ENCODE results near the gene EHMT1. TPM values are rescaled to one million over a fixed set of nuclear protein-coding genes. Genes with fewer than 3 reads are reported as not detected.

Gene EHMT1
- total RNA-seq, 4 donors from 2014 or later: 77.1 to 149 (median 86.6) TPM

DNA sequence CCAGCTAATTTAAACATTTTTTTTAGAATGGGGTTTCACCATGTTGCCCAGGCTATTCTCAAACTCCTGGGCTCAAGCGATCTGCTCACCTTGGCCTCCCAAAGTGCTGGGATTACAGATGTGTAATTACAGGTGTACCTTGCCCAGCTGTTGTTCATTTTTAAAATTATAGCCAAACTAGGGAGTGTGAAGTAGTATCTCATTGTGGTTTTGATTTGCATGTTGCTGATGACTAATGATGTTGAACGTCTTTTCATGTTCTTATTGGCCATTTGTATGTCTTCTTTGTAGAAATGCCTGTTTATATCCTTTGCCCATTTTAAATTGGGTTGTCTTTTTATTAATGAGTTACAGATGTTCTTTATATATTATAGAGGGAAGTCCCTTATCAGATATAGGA is 31.5 kb downstream of the EHMT1 start:
- Histone ChIP-seq H3K27ac (no peak overlapping the region), H3K27me3 (no peaks in the 10 kb centered on the region), H3K4me1 (peaks cover 10% of the 10 kb centered on the region), H3K36me3 (peaks cover 29% of the 10 kb centered on the region), H3K9me3 (no peaks in the 10 kb centered on the region), H3K4me3 (no peak overlapping the region)
- no peak for TF ChIP-seq EP300 (IDR thresholded peaks at IDR 0.05)
- TF ChIP-seq POLR2AphosphoS5 (IDR thresholded peaks at IDR 0.05): no peak
- TF ChIP-seq POLR2A (IDR thresholded peaks at IDR 0.05): no peak
- TF ChIP-seq, protein P1, sequence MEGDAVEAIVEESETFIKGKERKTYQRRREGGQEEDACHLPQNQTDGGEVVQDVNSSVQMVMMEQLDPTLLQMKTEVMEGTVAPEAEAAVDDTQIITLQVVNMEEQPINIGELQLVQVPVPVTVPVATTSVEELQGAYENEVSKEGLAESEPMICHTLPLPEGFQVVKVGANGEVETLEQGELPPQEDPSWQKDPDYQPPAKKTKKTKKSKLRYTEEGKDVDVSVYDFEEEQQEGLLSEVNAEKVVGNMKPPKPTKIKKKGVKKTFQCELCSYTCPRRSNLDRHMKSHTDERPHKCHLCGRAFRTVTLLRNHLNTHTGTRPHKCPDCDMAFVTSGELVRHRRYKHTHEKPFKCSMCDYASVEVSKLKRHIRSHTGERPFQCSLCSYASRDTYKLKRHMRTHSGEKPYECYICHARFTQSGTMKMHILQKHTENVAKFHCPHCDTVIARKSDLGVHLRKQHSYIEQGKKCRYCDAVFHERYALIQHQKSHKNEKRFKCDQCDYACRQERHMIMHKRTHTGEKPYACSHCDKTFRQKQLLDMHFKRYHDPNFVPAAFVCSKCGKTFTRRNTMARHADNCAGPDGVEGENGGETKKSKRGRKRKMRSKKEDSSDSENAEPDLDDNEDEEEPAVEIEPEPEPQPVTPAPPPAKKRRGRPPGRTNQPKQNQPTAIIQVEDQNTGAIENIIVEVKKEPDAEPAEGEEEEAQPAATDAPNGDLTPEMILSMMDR (IDR thresholded peaks at IDR 0.05): no peak
- no peak for DNase-seq (ENCODE audit: low spot score in 2 of 2)
- WGBS: 91% methylated on average over 2 of the region's 2 CpGs

DNA sequence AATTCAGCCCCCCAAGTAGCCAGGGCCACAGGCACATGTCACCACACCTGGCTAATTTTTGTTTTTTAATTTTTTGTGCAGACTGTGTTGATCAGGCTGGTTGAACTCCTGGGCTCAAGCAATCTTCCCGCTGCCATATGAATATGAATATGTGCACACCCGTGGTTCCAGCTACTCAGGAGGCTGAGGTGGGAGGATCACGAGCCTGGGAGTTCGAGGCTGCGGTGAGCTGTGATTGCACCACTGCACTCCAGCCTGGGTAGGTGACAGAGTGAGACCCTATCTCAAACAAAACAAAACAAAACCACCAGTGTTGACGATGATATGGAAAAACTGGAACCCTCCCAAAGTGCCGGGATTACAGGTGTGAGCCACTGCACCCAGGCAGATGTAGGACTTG is 32.0 kb downstream of the EHMT1 start:
- Histone ChIP-seq H3K9me3 (no peaks in the 10 kb centered on the region), H3K27ac (no peak overlapping the region), H3K36me3 (peaks cover 32% of the 10 kb centered on the region), H3K4me3 (no peak overlapping the region), H3K27me3 (no peaks in the 10 kb centered on the region), H3K4me1 (peaks cover 10% of the 10 kb centered on the region)
- WGBS: 97% methylated on average over 7 of the region's 7 CpGs
- TF ChIP-seq POLR2A (IDR thresholded peaks at IDR 0.05): no peak
- TF ChIP-seq POLR2AphosphoS5 (IDR thresholded peaks at IDR 0.05): no peak
- TF ChIP-seq, protein P1 (IDR thresholded peaks at IDR 0.05): no peak
- no peak for TF ChIP-seq EP300 (IDR thresholded peaks at IDR 0.05)
- DNase-seq (ENCODE audit: low spot score in 2 of 2): no peak

DNA sequence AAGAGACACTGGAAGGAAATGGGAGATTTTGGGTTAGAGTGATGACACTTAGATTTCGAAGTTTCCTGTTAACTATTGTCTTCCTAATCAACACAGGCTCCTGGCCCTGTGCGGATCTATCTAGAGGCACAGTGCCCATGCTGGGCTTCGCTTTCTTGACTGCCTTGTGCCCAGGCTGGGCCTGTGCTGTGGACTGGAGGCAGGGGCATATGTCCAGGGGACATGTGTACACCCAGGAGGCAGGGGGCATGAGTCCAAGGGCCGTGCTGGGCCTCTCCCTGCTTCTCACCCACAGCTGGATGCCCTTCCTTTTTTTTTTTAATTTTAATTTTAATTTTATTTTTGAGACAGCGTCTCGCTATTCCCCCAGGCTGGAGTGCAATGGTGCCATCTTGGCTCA is 37.6 kb downstream of the EHMT1 start:
- TF ChIP-seq POLR2AphosphoS5 (IDR thresholded peaks at IDR 0.05) (no peak), EP300 (IDR thresholded peaks at IDR 0.05) (no peak), POLR2A (IDR thresholded peaks at IDR 0.05) (no peak)
- TF ChIP-seq, protein P1 (IDR thresholded peaks at IDR 0.05): no peak
- H3K27ac ChIP-seq: no peak overlapping the region
- H3K36me3 ChIP-seq: peaks cover 30% of the 10 kb centered on the region
- no peaks in the 10 kb centered on the region for H3K4me1 ChIP-seq
- no peaks in the 10 kb centered on the region for H3K27me3 ChIP-seq
- 96% methylated on average over 6 of the region's 6 CpGs for WGBS
- no peak overlapping the region for H3K4me3 ChIP-seq
- no peaks in the 10 kb centered on the region for H3K9me3 ChIP-seq
- no peak for DNase-seq (ENCODE audit: low spot score in 2 of 2)

DNA sequence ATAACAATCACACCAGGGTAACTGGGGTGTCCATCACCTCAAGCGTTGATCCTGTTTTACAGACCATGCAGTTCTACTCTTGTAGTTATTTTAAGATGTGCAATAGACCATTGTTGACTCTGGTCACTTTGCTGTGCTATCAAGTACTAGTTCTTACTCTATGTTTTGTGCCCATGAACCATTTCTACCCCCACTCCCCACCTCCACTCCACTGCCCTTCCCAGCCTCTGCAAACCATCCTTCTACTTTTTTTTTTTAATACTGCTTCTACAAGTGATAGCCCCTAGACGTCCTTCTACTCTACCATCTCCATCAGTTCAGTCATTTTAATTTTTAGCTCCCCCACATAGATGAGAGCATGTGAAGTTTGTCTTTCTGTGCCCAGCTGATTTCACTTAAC is 38.8 kb downstream of the EHMT1 start:
- no peak overlapping the region for H3K27ac ChIP-seq
- DNase-seq (ENCODE audit: low spot score in 2 of 2): no peak
- 92% methylated on average over 2 of the region's 2 CpGs for WGBS
- H3K9me3 ChIP-seq: no peaks in the 10 kb centered on the region
- no peak overlapping the region for H3K4me3 ChIP-seq
- TF ChIP-seq EP300 (IDR thresholded peaks at IDR 0.05): no peak
- peaks cover 20% of the 10 kb centered on the region for H3K36me3 ChIP-seq
- H3K4me1 ChIP-seq: no peaks in the 10 kb centered on the region
- no peaks in the 10 kb centered on the region for H3K27me3 ChIP-seq

DNA sequence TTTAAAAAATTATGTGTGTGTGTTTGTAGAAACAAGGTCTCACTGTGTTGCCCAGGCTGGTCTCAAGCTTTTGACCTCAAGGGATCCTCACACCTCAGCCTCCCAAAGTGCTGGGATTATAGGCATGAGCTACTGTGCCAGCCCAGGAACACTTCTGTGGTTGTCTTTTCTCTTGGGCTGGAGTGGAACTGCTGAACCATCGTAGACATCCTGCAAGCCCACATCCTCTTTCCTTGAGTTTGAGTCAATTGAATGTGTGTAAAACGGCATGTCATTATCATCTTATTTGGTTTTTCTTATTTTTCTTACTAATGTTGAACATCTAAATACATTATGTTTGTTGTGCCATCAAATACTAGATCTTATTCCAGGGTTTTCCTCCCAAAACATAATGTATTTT is 40.0 kb downstream of the EHMT1 start:
- H3K36me3 ChIP-seq: peaks cover 9% of the 10 kb centered on the region
- TF ChIP-seq, protein P1 (IDR thresholded peaks at IDR 0.05): no peak
- TF ChIP-seq POLR2A (IDR thresholded peaks at IDR 0.05): no peak
- no peak for TF ChIP-seq POLR2AphosphoS5 (IDR thresholded peaks at IDR 0.05)
- no peaks in the 10 kb centered on the region for H3K9me3 ChIP-seq
- 83% methylated on average over 2 of the region's 2 CpGs for WGBS
- DNase-seq (ENCODE audit: low spot score in 2 of 2): no peak
- H3K4me3 ChIP-seq: no peak overlapping the region
- H3K4me1 ChIP-seq: no peaks in the 10 kb centered on the region
- no peaks in the 10 kb centered on the region for H3K27me3 ChIP-seq
- no peak overlapping the region for H3K27ac ChIP-seq

DNA sequence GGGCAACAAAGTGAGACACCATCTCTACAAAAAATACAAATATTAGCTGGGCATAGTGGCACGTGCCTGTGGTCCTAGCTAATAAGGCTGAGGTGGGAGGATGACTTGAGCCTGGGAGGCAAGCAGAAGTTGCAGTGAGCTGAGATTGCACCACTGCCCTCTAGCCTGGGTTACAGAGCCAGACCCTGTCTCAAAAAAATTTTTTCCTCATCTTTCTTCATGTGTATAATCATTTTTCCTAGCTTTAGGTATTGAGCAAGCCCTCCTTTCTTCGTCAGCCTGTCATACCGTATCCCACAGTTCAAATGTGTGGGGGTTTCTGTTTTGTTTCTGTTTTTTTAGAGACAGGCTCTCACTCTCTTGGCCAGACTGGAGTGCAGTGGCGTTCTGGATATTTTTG is 41.3 kb downstream of the EHMT1 start:
- Histone ChIP-seq H3K36me3 (peaks cover 4% of the 10 kb centered on the region), H3K27ac (no peak overlapping the region), H3K4me1 (peaks cover 4% of the 10 kb centered on the region), H3K9me3 (no peaks in the 10 kb centered on the region), H3K27me3 (no peaks in the 10 kb centered on the region), H3K4me3 (no peak overlapping the region)
- 82% methylated on average over 4 of the region's 4 CpGs for WGBS
- no peak for DNase-seq (ENCODE audit: low spot score in 2 of 2)
- TF ChIP-seq, protein P1 (IDR thresholded peaks at IDR 0.05): no peak
- TF ChIP-seq POLR2AphosphoS5 (IDR thresholded peaks at IDR 0.05) (no peak), EP300 (IDR thresholded peaks at IDR 0.05) (no peak), POLR2A (IDR thresholded peaks at IDR 0.05) (no peak)
